Measurements from ENCODE around the gene MYO5A. TPM values are rescaled to one million over a fixed set of nuclear protein-coding genes. Genes with fewer than 3 reads are reported as not detected.
A peak's percentile ranks its signal among the peaks of the same experiment; 100 is the strongest.

MYO5A gene
- total and polyA plus RNA-seq, 2 donors (not counting 1 experiment from before 2014, with no cell fraction given) = 12.2 to 44.4 TPM

GRCh38 chr15:52331490-52332240 is 197.0 kb downstream of the MYO5A start:
- Mint-ChIP-seq H3K4me3 (no peak overlapping the region), H3K27ac (peak overlapping the region; percentile 74), H3K4me1 (peaks cover 10% of the 10 kb centered on the region), H3K9me3 (ENCODE audit: insufficient read depth) (no peaks in the 10 kb centered on the region), H3K27me3 (no peaks in the 10 kb centered on the region)
- POLR2A ChIA-PET = no interaction called here
- CTCF ChIA-PET = interaction anchor here (0.6 to 4.5 kb wide), 24 partner anchors 12 to 480 kb away, joined by 3 to 45 read pairs (median 4); partner anchors contain the start of gene MYO5A
- no peaks in the 10 kb centered on the region for H3K79me2 ChIP-seq (ENCODE audit: control insufficient read depth, insufficient read depth, low read length)
- WGBS (ENCODE audit: insufficient coverage) = 13% methylated on average over 3 of the region's 6 CpGs
- peak overlapping the region; percentile 25 for H3K4me2 ChIP-seq (replicated peaks; ENCODE audit: low read depth, low read length, poor library complexity, severe bottlenecking)
- H3K36me3 ChIP-seq (replicated peaks in 1 of 2; ENCODE audit: control extremely low read depth in 1 of 2, control insufficient read depth in 1 of 2, extremely low read depth in 1 of 2, insufficient read depth in 2 of 2, low read length in 1 of 2) = peaks cover 23 to 45% of the 10 kb centered on the region in 2 experiments
- DNase-seq (peak; percentile 67), ATAC-seq (ENCODE audit: low read depth) (peak; percentile 90)
- H3K4me1 ChIP-seq (ENCODE audit: control insufficient read depth in 2 of 2, insufficient read depth in 2 of 2, low read length in 2 of 2) = peaks cover 7 to 8% of the 10 kb centered on the region in 2 donors
- H3K9ac ChIP-seq (ENCODE audit: low read length) = no peak overlapping the region
- H3K27ac ChIP-seq (ENCODE audit: low read length in 2 of 2) = peak overlapping the region in 1 of 2 donors; percentile 20
- H2AFZ ChIP-seq (ENCODE audit: insufficient read depth, low read depth, low read length, poor library complexity, severe bottlenecking) = peak overlapping the region; percentile 53
- no peak for TF ChIP-seq EZH2 (IDR thresholded peaks at IDR 0.05; ENCODE audit: borderline replicate concordance, insufficient read depth, low read depth, low read length, poor library complexity, severe bottlenecking)
- TF ChIP-seq CTCF (IDR thresholded peaks at IDR 0.05) = peak; percentile 66
- no peaks in the 10 kb centered on the region for H3K27me3 ChIP-seq (replicated peaks in 1 of 4; ENCODE audit: control extremely low read depth in 1 of 4, control insufficient read depth in 3 of 4, insufficient read depth in 4 of 4, low read length in 3 of 4)
- H3K9me3 ChIP-seq (ENCODE audit: control extremely low read depth in 1 of 3, control insufficient read depth in 2 of 3, insufficient read depth in 1 of 3, low read length in 2 of 3) = no peaks in the 10 kb centered on the region
- H4K20me1 ChIP-seq (ENCODE audit: control insufficient read depth, insufficient read depth, low read length, poor library complexity, severe bottlenecking) = no peaks in the 10 kb centered on the region
- H3K4me3 ChIP-seq (ENCODE audit: control extremely low read depth in 1 of 5, extremely low read depth in 1 of 5, insufficient read depth in 1 of 5, low read depth in 2 of 5, low read length in 4 of 5) = no peak overlapping the region
- intact Hi-C loops (cut with micrococcal nuclease) = loop anchor here (1.0 to 10.0 kb wide), 4 partner anchors 135 to 404 kb away; partner anchors contain the start of gene ATOSA

GRCh38 chr15:52329987-52330386 is 198.7 kb downstream of the MYO5A start:
- Histone ChIP-seq H4K20me1 (ENCODE audit: control insufficient read depth, insufficient read depth, low read length, poor library complexity, severe bottlenecking) (no peaks in the 10 kb centered on the region), H3K36me3 (replicated peaks in 1 of 2; ENCODE audit: control extremely low read depth in 1 of 2, control insufficient read depth in 1 of 2, extremely low read depth in 1 of 2, insufficient read depth in 2 of 2, low read length in 1 of 2) (peaks cover 21 to 45% of the 10 kb centered on the region in 2 experiments), H3K79me2 (ENCODE audit: control insufficient read depth, insufficient read depth, low read length) (no peaks in the 10 kb centered on the region), H3K4me3 (ENCODE audit: control extremely low read depth in 1 of 5, extremely low read depth in 1 of 5, insufficient read depth in 1 of 5, low read depth in 2 of 5, low read length in 4 of 5) (no peak overlapping the region), H3K27me3 (replicated peaks in 1 of 4; ENCODE audit: control extremely low read depth in 1 of 4, control insufficient read depth in 3 of 4, insufficient read depth in 4 of 4, low read length in 3 of 4) (no peaks in the 10 kb centered on the region), H2AFZ (ENCODE audit: insufficient read depth, low read depth, low read length, poor library complexity, severe bottlenecking) (no peak overlapping the region), H3K9me3 (ENCODE audit: control extremely low read depth in 1 of 3, control insufficient read depth in 2 of 3, insufficient read depth in 1 of 3, low read length in 2 of 3) (no peaks in the 10 kb centered on the region), H3K4me2 (replicated peaks; ENCODE audit: low read depth, low read length, poor library complexity, severe bottlenecking) (no peak overlapping the region), H3K9ac (ENCODE audit: low read length) (no peak overlapping the region), H3K4me1 (ENCODE audit: control insufficient read depth in 2 of 2, insufficient read depth in 2 of 2, low read length in 2 of 2) (peaks cover 7 to 8% of the 10 kb centered on the region in 2 donors), H3K27ac (ENCODE audit: low read length in 2 of 2) (no peak overlapping the region)
- POLR2A ChIA-PET = no interaction called here
- DNase-seq = no peak
- H3K9me3 Mint-ChIP-seq (ENCODE audit: insufficient read depth) = no peaks in the 10 kb centered on the region
- H3K4me3 Mint-ChIP-seq = no peak overlapping the region
- CTCF ChIA-PET = no interaction called here
- H3K27ac Mint-ChIP-seq = no peak overlapping the region
- TF ChIP-seq CTCF (IDR thresholded peaks at IDR 0.05) = no peak
- no peak for TF ChIP-seq EZH2 (IDR thresholded peaks at IDR 0.05; ENCODE audit: borderline replicate concordance, insufficient read depth, low read depth, low read length, poor library complexity, severe bottlenecking)
- ATAC-seq (ENCODE audit: low read depth) = no peak
- WGBS (ENCODE audit: insufficient coverage) = no CpG with 5 or more reads among the region's 1 CpG
- peaks cover 10% of the 10 kb centered on the region for H3K4me1 Mint-ChIP-seq
- intact Hi-C loops (cut with micrococcal nuclease) = loop anchor here (10.0 kb wide), 1 partner anchor 345 kb away; the partner anchor contains the start of gene ATOSA
- no peaks in the 10 kb centered on the region for H3K27me3 Mint-ChIP-seq

All from B cell (primary cell).